Measurements from ENCODE around the gene IFRD1.
A peak's percentile ranks its signal among the peaks of the same experiment; 100 is the strongest.

IFRD1 gene

GRCh38 chr7:112449902-112450806 lies at the start of gene IFRD1:
TSS of gene IFRD1 (plus strand) at chr7:112450460. CDS start at chr7:112450689, 229 bp downstream.
- H3K4me3 ChIP-seq (ENCODE audit: low read depth, low read length): peak within 1 kb of the TSS; percentile 97
- peak; percentile 97 for DNase-seq (ENCODE audit: low read depth)
- TF ChIP-seq CTCF (IDR thresholded peaks at IDR 0.05; ENCODE audit: control insufficient read depth, extremely low read depth, insufficient read depth): no peak

GRCh38 chr7:112404321-112404720 lies 45.9 kb upstream of the IFRD1 start:
- no peak overlapping the region for H3K4me3 ChIP-seq (ENCODE audit: low read depth, low read length)
- DNase-seq (ENCODE audit: low read depth): no peak
- no peak for TF ChIP-seq CTCF (IDR thresholded peaks at IDR 0.05; ENCODE audit: control insufficient read depth, extremely low read depth, insufficient read depth)

- TF ChIP-seq CTCF (IDR thresholded peaks at IDR 0.05; ENCODE audit: control insufficient read depth, extremely low read depth, insufficient read depth): no peak
Measured at GRCh38 chr7:112405286-112405685, 45.0 kb upstream of the IFRD1 start.

GRCh38 chr7:112407261-112407660 lies 43.0 kb upstream of the IFRD1 start:
- H3K4me3 ChIP-seq (ENCODE audit: low read depth, low read length): no peak overlapping the region
- DNase-seq (ENCODE audit: low read depth): no peak
- no peak for TF ChIP-seq CTCF (IDR thresholded peaks at IDR 0.05; ENCODE audit: control insufficient read depth, extremely low read depth, insufficient read depth)

More at GRCh38 chr7:112405286-112405685, 45.0 kb upstream of the IFRD1 start:
- no peak overlapping the region for H3K4me3 ChIP-seq (ENCODE audit: low read depth, low read length)
- no peak for DNase-seq (ENCODE audit: low read depth)

GRCh38 chr7:112410092-112410491 lies 40.2 kb upstream of the IFRD1 start:
- no peak for DNase-seq (ENCODE audit: low read depth)
- TF ChIP-seq CTCF (IDR thresholded peaks at IDR 0.05; ENCODE audit: control insufficient read depth, extremely low read depth, insufficient read depth): no peak
- H3K4me3 ChIP-seq (ENCODE audit: low read depth, low read length): no peak overlapping the region

GRCh38 chr7:112411186-112411795 lies 39.0 kb upstream of the IFRD1 start:
- H3K4me3 ChIP-seq (ENCODE audit: low read depth, low read length): no peak overlapping the region
- TF ChIP-seq CTCF (IDR thresholded peaks at IDR 0.05; ENCODE audit: control insufficient read depth, extremely low read depth, insufficient read depth): peak; percentile 91
- DNase-seq (ENCODE audit: low read depth): no peak
